Activated CD8-positive, alpha-beta memory T cell treated with anti-CD3 and anti-CD28 coated beads, Interleukin-2, amount 50 U/mL, for 48 hours (primary cell): Measurements from ENCODE around the gene SLC16A13.
"Not testable (repeated sequence)": the region's sequence is repeated elsewhere in the genome, so short reads cannot be mapped to it uniquely, and the experiment has no call there.

Source experiments
- DNase-seq: peaks from one replicate; pipeline ENCODE4 v3.0.0-alpha.2; 2020

The SLC16A13 gene

GRCh38 chr17:7035591-7036368 is at the start of gene SLC16A13:
Gene SLC16A13 (plus strand): TSS chr17:7036015. CDS start chr17:7036383, 368 bp downstream.
- peak; percentile 96 for DNase-seq

- no peak for DNase-seq
Observed at GRCh38 chr17:6986676-6987075, 49.1 kb upstream of the SLC16A13 start.

GRCh38 chr17:6989779-6990178 is 46.0 kb upstream of the SLC16A13 start:
- no peak for DNase-seq

GRCh38 chr17:6993613-6994056 is 42.2 kb upstream of the SLC16A13 start:
- DNase-seq = not testable (repeated sequence)

- DNase-seq = no peak
Observed at GRCh38 chr17:6994118-6994598, 41.7 kb upstream of the SLC16A13 start.

GRCh38 chr17:6994666-6995256 is 41.1 kb upstream of the SLC16A13 start:
- DNase-seq = no peak

- no peak for DNase-seq
Observed at GRCh38 chr17:6995500-6996255, 40.1 kb upstream of the SLC16A13 start, which contains the start of gene ALOX12. Gene ALOX12 (plus strand): TSS chr17:6996049. CDS start chr17:6996118, 69 bp downstream.

GRCh38 chr17:6996256-6997011 is 39.4 kb upstream of the SLC16A13 start:
- no peak for DNase-seq

- no peak for DNase-seq
Observed at GRCh38 chr17:6997171-6997570, 38.6 kb upstream of the SLC16A13 start.

- DNase-seq = no peak
Observed at GRCh38 chr17:6998855-6999508, 36.8 kb upstream of the SLC16A13 start.

GRCh38 chr17:7001318-7001961 is 34.4 kb upstream of the SLC16A13 start:
- no peak for DNase-seq

GRCh38 chr17:7002288-7003047 is 33.3 kb upstream of the SLC16A13 start:
- no peak for DNase-seq

- DNase-seq = no peak
Observed at GRCh38 chr17:7003745-7004144, 32.1 kb upstream of the SLC16A13 start.

- no peak for DNase-seq
Observed at GRCh38 chr17:7004398-7005253, 31.2 kb upstream of the SLC16A13 start.

- no peak for DNase-seq
Observed at GRCh38 chr17:7005716-7006115, 30.1 kb upstream of the SLC16A13 start.

- DNase-seq = no peak
Observed at GRCh38 chr17:7007143-7007542, 28.7 kb upstream of the SLC16A13 start.

- no peak for DNase-seq
Observed at GRCh38 chr17:7010523-7010922, 25.3 kb upstream of the SLC16A13 start.

- DNase-seq = no peak
Observed at GRCh38 chr17:7011415-7011814, 24.4 kb upstream of the SLC16A13 start.

GRCh38 chr17:7011942-7012254 is 23.9 kb upstream of the SLC16A13 start:
- no peak for DNase-seq
